HL-60/S4 (cell line): ENCODE results near the gene IQCE.

Source experiments
- in situ Hi-C: fragments of 300-500 bp; cut with MboI; formaldehyde crosslinking; loops from 2 replicates; pipeline ENCODE4 v1.14.3; 2022; ENCODE audit warnings: low sequenced_read_pairs

The IQCE gene

DNA sequence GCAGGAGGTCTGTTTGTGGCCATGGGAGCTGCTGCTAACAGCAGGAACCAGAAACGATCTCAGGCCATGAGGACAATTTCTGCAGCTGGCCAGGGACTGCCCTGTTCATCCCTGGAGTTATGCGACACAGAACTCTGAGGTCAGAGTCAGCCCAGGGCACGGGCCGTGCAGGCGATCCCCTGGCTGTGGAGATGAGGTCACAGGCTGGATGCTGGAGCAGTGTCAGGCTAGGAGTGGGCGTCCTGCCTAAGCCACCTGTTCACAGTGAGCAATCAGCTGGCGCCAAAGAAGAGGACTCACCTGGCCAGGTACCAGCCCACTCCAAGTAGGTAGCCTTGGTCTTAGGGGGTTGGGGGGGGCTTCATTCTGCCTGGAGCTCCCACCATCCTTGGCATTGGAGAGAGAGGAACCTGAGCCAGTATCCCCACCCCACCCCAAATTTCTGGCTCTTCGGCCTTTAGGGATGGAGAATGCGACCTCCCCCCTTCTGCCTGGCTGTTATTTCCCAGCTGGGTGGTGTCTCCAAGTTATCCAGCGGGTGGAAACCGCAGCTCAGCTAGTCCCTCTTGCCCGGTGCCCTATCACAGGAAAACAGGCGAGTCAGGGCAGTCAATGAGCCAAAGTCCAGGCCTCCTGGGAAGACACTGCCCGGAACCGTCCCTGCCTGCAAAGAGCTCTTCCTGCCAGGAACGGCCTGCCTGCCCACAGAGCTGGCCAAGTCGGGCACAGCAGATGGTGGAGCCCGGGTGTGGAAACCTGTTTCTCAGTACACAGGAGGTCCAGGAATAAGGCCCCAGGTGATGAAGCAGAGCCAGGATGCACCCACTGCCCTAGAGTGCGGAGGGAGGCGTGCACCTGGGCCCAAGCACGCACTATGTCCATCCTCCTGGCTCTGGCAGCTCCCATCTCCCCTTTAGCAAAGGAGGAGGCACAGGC lies 71.2 kb downstream of the IQCE start:
- in situ Hi-C loops: no loop called here

DNA sequence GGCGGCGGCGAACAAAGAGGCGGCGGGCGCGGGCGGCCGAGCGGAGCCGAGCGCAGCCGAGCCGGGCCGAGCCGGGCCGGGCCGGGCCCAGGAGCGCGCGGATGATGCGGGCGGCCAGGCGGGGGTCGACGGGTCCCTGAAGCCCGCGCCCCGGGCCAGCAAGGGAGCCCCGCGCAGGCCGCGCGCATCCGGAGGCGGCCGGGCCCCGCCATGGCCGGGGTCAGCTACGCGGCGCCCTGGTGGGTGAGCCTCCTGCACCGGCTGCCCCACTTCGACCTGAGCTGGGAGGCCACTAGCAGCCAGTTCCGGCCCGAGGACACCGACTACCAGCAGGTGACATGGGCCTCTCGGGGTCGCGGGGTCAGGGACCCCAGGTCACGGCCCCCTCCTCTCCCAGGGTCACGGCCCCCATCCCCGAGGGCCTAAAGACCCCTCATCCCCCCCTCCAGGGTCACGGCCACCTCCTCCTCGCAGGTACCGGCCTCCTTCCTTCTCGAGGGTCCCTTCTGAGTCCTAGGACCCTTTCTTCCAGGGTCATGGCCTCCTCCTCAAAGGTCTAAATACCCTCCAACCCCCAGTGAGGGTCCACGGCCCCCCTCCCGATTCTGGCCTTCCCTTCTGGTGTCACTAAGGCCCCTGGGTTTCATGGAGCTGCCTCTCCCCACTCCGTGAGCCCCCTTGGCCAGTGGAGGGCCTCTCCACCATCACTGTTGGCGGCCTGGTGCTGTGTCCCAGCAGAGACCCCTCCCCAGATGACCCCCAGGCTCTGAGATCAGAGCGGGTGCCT lies 73.4 kb downstream of the IQCE start, which contains the start of gene TTYH3:
TSS of gene TTYH3 (plus strand) at position 41 of the 787 bp plus-strand sequence. CDS start at position 211, 170 bp downstream.
- in situ Hi-C loops: no loop called here

DNA sequence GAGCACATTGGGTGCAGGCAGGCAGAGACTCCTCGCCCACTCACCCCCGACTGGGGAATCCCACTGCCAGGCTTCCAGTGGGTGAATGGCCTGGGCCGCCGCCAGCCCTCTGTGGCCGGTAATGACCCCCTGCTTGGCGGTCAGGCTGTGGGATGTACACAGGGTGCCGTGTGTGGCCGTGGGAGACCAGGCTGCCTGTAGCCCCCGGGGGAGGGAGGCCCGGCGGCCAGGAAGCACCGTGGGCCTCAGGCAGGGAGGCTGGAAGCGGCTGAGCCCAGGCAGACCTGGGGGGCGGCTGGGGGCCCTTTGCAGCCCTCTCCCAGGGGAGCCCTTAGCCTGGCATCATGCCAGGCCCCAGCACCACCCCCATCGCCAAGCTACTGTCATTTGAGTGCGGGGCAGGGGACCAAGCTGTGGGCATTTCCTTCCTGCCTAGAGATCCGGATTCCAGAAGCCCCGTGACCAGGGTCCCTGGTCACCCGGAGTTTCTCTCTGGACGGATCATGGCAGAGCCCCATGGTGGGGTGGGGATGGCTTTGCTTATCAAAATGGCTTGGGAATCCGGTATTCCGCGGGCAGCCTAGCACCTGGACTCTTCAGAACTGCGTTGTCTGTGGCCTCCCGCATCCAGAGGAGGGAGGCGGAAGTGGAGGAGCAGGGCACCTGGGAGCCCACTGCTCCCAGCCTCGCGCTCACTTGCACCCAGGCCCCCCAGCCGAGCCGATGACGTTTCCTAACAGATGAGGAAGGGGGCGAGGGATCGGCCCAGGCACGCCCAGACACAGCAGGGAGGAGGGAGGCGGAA lies 74.2 kb downstream of the IQCE start:
- in situ Hi-C loops: no loop called here

DNA sequence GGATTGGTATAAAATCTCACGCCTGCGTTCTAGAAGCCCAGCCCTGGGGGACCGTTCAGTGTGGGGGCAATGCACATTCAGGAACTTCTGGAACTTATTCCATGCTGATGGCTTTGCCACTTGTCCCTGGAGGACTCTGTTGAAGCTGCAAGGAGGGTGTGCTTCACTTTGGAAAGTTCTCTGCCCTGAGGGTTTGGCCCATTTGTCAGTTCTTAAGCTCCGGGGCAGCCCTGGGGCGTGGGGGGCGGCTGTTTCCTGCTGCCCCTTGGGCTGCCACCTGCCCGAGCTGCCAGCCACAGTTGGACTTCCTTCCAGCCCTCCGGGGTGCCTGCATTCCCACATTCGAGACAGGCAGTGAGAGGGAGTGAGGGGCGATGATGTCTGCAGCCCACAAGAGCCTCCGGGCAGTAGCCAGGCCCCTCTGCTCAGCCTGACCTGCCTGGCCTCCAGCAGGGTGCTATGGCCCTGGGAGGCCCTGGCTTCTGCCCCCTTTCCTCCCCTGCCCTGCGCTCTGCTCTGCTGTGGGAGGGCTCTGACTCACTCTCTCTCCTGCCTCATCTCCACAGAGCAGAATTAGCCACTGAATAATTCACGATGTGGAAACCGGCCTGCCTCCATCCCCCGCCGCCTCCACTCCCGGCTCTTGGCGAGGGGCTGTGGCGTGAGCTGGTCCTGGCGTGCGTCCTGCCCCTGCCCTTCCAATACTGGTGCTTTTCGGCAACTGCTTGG lies 74.9 kb downstream of the IQCE start:
- in situ Hi-C loops: no loop called here

DNA sequence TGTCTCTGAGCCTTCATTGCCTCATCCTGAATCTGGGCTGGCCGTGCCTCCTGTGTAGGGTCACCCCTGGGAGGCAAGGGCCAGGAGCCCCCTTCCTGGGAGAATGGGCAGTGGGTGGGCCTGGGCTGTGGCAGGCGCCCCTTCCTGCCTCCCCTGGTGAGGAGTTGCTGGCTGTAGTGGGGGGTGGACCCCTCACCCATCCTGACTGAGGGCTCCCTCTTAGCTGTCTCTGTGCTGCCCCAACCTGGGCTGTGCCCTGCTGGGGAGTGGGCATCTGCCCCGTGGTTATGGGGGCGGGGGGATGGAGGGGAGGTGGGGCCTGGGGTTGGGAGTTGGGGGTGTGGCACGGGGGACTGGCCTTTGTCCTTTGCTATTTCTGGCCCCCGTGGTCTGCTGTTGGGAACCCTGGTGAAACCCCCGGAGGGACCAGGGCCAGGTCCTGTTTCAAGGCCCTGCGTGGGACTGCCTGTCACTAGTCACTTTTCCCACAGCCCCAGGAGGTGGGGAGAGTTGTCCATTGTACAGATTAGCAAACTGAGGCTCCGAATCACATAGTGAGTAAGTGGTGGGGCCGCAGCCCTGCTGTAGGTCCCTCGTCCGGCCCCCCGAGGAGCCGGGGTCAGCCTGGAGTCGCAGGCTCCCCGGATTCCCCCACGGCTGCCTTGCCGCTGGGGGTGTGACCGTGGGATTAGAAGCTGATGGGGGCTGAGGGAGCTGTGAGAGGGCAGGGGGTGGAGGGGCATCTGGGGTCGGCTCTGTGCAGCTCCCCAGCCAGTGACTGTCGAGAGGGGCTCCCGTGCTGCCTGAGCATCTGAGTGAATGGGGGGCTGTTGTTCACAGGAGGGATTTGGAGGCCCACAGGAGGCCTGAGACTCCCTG lies 75.7 kb downstream of the IQCE start:
- in situ Hi-C loops: no loop called here

DNA sequence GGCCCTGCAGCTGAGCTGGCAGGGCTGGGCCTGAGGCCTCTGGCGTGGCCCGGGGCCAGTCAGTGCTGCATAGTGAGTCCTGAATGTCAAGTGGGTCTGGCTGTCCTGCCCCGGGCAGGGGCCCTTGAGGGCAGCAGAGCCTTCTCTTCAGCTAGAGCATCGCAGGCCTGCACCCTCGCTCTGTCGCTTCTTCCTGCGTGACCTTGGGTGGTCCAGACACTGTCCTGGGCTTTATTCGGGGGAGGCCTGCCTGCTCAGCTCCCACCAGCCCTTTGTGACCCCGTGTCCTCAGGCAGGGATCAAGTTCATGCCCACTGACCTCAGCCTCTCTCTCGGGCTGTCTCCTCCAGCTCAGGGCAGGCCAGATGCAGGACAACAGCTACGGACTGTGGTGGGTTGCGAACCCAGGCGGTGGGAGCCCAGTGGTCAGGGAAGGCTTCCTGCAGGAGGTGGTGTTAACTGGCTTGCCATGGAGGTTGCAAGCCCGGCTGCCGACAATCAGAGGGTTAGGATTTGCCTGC lies 76.4 kb downstream of the IQCE start:
- in situ Hi-C loops: no loop called here

DNA sequence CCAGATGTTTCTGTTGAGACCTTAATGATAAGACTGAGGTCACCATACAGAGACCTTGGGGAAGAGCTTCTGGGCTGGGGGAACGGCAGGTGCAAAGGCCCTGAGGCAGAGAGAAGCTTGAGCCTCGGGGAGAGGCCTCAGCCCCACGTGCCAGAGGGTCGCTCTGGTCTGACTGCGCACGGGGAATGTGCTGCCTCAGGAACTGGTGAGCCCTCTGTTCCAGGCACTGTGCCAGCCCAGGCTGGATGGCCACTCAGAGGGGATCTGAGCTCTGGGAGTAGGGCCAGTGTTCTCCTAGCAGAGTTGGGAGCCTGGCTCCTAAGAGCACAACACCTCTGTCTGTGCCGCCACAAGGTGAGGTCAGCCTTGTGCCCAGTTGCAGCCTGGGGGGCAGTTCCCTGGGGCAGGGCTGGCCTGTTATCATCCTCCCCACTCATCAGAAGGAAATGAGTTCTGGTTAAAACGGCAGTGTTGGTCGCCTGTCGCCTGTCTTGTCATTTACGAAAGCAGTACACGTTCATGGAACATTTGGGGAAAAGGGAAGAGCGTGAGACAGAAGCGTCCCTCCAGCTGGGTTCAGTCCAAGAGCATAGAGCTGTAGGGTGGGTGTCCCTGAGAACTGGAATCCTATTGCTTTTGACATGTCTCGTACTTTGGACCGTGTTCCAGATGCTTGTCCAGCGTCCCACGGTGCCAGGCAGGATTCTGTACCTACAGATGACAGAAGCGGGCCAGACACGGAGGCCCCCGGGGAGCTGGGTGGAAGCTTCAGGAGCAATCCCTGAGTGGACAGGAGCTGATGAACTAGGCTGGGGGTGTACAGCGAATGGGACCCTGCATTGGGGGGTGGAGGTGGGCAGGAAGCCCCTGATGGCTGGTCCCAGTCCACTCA lies 77.3 kb downstream of the IQCE start:
- in situ Hi-C loops: no loop called here

DNA sequence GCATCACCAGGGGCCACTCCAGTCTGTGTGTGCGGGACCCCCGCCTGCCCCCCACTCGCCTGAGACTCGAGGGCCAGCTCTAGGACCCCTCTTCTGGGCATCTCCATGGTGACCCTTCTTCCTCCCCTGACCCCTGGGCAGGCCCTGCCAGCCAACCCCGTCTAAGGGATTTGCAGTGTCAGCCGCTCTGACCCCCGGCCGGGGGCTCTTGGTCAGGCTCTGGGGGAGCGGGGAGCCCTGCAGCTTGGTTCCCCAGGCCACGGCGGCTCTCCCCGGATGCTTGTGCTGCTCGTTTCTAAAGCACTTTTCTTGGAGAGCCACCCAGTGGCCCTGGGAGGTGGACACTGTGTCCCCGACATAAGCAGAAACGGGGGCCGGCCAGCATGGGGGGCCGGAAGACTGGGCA lies 78.3 kb downstream of the IQCE start:
- in situ Hi-C loops: no loop called here

DNA sequence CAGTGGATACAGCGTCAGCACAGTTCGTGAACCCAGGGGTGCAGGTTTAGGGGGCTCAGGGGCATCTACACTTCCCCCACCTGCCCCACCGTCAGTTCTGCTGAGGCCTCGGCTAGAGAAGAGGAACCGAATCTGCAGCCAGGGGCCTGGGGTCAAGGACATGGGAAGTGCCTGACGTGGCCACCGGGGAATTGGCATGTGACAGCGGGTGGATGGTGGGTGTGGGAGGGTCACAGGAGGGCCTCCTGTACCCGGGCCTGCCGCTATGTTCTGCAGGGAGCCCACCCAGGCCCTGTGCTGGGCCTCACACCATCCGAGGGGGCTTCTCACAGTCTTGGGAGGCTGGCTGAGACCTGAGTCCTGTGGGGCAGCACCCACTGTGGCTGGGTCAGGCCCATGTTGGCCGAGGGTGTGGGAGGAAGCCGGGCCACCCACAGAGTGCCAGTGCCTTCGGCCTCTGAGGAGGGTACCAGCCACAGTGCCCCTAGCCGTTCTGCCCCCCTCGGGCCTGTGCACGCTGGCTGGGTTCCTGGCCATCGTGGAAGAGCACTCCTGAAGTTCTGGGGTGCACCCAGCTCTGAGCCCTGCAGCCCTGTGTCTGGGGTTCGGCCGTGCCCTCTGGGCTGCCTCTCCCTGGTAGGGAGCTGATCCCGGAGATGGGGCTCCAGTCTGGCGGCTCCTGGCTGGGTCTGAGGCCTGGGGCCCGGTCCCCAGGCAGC lies 78.9 kb downstream of the IQCE start:
- in situ Hi-C loops: no loop called here

DNA sequence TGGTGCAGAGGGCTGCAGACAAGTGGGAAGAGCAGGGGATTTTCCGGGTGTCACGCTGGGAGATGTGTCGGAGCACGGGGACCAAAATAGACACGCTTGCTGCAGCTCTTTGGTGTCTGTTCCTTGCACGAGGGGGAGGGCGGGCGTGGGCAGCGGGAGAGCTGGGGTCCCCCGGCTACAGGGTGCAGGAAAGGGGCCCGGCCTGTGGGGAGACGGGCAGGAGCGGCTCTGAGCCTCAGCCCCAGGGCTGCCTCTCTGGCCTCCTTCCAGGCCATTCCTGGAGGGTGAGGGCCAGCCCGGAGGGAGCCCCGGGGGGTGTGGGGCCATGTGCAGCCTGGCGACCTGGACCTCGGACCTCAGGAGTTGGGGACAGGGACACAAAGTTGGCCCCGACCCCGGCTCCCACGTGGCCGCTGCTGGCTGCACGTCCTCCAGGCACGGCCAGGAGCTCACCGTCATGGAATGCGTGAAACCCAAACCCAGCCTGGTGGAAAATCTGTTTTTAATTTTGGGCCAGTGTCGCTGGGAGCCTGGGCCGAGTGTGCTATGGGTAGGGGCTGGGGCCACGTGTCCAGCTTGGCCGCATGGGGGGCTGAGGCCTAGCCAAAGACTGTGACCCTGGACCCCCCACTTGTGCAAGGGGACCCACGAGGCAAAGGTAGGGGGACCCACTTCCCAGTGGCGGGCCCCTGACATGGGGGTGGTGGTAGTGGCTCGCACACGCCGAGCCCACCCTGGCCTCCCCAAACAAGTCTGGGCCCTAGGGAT lies 79.6 kb downstream of the IQCE start:
- in situ Hi-C loops: no loop called here

DNA sequence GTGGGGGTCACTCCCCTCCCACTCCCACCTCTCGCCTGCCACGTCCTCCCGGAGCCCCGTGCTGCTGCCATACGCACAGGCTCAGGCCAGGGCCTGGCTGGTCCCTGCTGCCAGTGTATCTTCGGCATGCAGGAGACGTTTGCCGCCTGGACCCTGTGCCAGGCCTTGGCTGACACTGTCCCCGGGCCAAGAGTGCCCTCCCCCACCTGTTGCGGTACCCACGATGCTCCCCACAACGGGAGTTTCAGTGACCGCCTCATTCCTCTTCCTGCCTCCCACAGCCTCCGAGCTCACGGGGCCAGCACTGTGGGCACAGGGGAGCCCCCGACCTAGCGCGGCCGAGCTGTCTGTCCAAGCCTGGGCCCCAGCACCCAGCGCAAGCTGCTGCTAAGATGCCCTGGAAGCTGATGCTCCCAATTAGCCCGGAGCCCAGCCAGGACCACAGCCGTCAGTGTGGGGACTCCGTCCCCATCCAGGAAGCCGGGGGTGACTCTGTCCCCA lies 80.5 kb downstream of the IQCE start:
- in situ Hi-C loops: no loop called here

DNA sequence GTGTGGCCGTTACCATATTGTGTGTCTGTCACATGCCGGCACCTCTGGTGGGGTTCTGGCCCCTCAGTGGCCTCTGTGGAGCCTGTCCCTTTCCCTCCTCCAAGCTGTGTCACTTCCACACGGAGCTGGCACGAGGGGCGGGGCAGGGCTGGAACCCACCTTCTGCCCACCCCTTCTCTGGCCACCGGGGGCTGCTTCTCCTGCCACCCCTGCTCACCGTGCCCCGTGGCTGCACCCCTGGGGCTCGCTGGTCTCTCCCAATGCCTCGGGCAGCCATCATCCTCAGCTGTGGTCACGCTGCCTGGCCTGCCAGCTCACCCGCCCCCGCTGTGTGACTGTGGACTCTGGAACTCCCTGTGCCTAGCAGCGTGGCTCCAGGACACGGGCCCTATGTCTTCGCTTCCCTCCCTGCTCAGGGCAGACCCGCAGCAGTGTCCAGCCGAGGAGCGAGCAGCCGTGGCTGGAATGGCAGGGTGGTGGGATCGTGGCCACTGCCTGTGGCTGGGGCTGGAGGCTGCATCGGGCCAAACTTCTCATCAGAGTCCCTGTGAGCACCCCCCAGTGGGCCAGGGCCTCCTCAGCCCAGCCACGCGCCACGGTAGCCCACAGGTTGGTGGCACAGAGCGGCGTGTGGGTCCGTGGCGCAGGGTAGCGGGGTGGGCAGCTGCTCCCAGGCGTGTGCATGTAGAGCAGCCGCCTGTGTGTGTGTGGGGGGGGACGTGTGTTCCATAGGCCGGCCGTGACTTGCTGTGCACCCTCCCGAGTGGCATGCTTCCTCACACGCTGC lies 81.1 kb downstream of the IQCE start:
- in situ Hi-C loops: no loop called here

DNA sequence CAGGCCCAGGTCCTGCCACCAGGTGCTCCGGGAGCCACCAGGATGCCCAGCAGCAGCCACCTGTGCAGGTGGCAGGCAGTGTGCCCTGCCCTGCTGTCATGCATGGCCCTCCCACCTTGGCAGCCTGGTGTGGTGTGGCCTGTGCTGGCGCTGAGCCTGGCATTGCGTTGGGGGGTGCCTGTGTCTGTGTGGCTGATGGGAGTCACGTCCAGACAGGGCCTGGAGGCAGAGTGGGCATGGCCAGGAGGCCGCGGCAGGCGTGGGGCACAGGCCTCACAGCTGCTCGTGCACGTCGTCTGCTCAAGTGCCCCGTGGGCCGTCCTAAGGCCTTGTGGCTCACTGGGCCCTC lies 81.7 kb downstream of the IQCE start:
- in situ Hi-C loops: no loop called here

DNA sequence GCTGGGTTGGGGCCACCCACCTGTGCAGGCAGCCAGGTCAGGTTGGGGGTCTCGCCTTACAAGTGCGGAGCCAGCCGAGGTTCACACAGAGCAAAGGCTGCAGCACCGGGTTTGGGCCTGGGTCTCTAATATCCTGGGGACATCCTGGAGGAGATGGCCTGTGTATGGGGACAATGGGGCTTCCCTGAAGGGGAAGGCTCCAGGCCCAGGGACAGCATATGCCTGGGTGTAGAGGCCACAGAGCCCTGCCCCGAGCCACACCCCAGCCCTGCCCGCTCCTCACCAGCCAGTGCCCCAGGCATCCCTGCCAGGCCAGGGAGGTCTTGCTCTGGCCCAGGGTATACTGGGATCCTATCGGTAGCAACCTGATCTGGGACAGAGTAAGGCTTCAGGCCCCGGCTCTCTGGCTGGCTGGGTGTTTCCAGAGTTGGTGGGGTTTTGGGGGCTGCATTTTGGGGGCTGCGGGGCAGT lies 82.1 kb downstream of the IQCE start:
- in situ Hi-C loops: no loop called here

DNA sequence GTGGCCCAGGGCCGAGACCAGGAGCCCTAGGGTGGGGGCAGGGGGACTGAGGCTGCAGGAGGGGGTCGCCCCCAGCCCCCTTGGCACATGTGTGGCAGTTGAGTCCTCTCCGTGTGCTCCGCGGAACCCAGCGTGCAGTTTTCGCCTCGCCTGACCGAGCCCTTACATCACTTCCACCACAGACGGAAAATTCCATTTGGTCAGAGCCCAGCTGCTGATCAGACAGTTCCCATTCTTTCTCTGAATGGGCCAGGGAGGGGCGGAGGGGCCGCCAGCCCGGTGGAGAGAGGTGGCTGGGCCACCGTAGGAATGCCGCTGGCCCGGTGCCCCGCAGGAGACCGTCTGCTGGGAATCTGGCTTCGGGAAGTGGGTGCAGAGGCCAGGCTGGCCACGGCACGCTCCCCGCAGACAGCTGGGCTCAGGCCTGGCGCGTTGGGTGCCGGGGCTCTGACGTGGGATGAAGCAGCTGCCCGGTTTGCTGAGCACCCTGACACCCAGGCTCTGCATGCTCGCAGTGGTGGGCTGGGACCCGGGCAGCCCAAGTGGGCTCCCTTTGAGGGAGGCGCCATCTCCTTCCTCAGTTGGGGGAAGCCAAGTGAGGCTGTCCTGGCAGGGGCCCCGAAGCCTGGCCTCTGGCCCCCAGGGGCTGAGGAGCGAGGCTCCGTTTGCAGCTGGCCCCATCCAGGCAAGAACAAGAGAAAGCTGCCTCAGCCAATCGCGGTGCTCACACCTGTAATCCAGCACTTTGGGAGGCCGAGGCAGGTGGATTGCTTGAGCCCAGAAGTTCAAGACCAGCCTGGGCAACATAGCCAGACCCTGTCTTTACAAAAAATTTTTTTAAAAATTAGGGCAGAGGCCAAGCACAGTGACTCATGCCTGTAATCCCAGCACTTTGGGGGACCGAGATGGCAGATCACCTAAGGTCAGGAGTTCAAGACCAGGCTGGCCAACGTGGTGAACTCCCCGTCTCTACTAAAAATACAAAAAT lies 82.9 kb downstream of the IQCE start:
- in situ Hi-C loops: no loop called here
